GOT3 (cell line): ENCODE results near the gene PFKFB2.

Experiments
- DNase-seq: peaks from one replicate; lab custom pipeline; 2025; ENCODE audit warnings: mixed read lengths; lab: John Stamatoyannopoulos, UW

PFKFB2 gene

DNA sequence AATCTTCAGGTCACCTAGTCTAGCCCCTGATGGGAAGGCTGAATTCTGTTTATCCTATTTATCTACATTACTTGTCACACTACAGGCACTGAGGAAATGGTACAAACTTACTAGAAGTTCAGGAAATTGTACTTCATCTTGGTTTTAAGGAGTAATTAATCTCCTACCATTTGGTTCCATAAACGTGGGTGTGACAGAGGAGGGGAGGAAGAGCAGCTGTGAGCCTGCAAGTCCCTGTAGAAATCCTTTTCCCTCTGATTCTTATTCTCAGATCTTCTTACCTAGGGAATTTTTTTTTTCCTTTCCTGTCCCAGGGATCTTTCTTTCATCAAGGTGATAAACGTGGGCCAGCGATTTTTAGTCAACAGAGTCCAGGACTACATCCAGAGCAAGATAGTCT lies 14.1 kb downstream of the PFKFB2 start:
- DNase-seq, result no peak

DNA sequence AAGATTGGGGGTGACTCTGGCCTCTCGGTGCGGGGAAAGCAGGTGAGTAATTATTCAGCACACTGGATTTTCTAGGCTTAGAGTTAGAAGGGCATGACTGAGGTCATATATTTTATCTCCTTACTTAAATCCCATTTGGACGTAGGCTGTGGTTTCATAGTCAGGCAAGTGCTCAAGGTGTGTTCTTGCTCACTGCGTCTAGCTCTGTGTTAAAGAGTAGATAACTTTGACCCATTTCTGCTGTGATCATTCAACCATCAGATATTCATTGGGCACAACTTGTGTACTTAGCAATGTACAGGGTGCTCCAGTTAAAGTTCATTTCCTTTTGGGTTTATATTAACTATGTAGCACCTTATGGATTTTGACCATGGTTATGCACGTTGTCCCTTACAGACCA lies 14.6 kb downstream of the PFKFB2 start:
- DNase-seq, result no peak

DNA sequence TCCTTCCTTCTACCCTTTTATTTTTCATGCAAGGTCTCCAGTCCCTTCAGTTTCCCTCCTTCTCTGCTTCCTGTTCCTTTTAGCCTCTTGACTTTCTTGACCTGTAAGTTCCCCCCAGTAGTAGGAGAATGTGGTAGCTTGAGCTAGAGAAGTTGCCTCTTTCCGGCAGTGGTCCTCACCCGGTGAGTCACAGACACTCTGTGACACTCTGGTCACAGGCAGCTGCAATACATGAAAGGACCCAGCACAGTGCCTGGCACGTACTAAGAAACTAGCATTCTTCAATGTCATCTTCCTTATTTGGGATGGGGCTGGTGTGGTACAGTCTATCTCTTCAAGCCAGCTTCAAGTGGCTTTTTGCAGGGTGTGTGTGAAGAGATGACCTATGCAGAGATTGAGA lies 16.0 kb downstream of the PFKFB2 start:
- DNase-seq, result no peak

DNA sequence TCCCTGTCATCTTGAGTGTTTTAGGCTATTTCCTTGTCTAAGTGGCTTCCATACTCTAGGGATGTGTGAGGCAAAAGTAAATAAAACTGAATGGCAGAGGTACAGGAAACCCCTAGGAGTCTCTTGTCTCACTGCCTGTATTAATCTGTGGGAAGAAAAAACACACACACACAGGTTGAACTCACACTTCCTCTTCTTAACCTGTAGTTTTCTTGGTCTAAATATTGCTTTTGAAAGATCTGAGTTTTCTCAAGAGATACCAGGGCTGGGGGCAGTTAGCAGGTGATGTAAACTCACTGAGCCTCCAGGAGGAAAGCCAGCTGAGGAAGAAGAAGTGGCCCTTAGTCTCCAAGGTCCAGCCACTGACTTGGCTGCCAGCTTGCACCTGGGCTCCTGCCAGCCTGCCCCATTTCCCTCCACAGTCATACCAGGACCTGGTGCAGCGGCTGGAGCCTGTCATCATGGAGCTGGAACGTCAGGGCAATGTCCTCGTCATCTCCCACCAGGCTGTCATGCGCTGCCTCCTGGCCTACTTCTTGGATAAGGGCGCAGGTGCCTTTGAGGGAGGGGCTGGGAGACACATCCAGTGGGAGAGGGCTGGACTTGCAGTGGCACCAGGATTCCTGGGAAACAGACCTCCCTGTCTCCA lies 16.9 kb downstream of the PFKFB2 start:
- DNase-seq, result no peak

DNA sequence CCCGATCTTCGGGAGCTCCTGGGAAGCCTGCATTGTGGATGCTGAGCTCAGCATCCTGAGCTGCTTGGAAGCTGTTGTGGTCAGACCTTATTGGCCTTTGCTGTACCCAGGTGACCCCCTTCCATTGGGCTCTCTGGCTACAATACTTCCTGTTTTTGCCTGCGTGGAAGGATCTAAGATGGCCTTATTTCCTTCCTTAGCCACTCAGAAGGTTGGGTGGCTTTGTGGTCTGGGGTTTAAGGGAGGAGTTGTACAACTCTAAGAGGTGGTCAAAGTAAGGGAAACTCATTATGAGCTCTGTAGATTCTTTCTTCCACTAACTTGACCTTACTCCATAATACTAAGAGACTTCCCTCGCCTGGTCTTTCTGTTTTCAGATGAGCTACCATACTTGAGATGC lies 17.7 kb downstream of the PFKFB2 start:
- DNase-seq, result no peak

DNA sequence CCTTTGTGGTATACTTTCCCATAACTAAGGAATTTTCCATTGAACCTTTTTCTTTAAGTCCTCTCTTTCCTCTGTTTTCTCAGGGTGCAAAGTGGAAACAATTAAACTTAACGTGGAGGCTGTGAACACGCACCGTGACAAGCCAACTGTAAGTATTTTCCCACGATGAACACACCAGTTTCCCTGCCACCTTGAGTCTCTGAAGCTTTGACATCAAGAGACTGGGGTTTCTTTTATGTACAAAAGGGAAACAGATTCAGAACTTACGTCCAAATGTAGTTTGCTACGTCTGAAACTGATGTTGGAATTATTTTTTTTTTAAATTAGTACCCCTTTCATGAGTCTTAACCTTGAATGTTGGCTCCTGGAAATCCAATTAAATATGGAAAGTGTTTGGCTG lies 18.4 kb downstream of the PFKFB2 start:
- no peak for DNase-seq

DNA sequence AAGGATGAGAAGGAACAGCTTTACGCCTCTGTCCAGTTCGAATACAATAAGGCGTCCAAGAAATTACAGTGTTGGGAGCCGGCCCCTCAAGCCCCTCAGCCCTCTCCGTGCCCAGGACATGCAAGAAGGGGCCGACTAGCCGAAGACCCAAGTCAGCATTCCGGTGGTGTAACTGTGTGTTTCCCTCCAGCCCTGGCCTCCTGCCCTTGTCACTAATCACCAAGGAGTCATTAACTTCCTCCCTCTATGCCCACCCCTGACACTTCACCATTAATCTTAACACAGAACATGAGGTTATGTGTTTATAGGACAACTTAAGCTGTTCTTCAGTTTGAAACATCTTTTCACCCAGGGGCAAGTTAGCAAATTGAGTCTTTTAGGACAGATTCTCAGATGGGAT lies 19.2 kb downstream of the PFKFB2 start:
- DNase-seq, result no peak

DNA sequence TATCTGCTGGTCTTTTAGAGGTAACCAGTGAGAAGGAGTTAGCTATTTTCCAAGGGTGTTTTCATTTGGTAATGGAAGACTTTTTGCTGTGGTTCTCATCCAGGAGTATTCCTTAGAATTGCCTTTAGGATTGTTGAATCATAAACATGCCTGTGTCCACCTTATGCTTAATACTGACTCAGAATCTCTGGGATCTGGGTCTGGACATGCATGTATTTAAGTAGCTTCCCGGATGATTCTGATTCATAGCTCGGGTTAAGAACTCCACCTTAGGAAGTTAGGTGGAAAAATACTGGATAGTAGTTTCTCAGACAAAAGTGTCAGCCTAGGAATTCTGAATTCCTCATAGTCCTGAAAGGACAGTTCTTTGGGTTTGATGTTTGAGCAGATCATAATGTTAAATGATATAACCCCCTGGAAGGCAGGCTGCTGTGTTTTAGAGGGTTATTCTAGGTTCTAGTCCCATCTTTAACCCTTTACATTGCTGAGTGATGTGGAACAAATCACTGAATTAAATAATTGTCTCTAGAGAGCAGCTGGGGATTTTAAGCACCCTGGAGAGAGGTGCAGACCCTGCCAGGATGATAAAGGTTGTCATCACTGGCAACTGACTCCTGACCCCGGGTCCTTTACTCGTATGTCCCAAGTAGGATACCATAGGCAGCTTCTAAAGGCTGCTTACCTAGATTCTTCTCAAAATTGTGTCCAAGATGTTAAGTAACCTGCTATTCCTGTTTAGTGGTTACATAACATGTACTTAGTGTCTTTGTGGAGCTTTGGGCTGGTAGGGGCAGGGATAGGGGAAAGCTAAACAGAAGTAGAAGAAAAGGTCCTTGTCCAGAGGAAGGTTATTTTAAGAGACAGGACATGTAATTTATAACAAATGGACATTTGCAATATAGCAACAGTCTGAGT lies 21.1 kb downstream of the PFKFB2 start:
- no peak for DNase-seq

DNA sequence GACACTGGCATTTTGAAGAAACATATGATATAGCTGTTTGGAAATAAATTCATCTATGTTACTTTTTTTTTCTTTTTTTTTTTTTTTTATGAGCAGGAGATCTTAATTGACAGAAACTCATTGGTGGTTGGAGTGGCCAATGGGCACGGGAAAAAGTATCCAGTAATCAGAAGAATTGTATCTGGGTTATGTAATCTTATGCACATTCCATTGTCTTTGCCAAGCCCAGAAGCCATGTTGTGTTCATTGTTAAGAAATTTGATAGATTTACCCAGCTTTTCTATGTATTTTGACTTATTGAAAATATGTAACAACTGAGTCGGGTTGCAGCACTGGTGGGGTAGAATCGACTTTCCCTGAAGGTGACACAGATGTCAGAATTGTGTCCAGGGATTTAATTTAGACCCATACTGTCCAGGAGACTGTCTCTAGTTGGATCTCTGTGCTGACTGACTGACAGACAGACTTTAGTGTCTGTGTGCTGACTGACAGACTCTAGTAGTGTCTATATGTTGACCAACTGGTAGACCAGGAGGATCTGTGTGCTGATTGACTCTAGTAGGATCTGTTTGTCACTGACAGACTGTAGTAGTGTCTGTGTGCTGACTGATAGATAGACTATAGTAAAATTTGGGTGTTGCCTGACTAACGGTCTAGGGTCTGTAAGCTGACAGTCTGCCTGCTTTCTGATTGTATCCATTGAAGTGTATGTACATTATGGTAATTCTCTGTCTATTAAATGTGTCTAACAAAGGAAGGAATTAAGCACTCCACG lies 23.3 kb downstream of the PFKFB2 start:
- no peak for DNase-seq

DNA sequence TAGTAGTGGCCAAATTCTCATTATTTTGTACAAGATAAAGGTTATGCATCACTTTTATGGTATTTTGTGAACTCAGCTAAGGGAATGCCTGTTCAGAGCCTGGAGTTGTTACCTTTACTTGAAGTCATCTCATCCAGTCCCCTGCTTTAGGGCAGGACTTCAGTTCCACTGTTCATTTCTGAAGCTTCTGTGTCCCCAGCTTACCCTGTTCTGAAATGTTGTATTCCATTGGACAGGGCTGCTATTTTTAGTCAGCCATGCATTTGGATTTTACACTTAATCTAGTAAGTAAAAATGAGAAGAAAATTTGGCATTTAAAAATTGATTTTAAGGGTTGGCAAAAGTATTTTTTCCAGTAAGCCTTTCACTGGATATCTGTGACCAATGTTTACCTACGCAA lies 23.9 kb downstream of the PFKFB2 start:
- no peak for DNase-seq

DNA sequence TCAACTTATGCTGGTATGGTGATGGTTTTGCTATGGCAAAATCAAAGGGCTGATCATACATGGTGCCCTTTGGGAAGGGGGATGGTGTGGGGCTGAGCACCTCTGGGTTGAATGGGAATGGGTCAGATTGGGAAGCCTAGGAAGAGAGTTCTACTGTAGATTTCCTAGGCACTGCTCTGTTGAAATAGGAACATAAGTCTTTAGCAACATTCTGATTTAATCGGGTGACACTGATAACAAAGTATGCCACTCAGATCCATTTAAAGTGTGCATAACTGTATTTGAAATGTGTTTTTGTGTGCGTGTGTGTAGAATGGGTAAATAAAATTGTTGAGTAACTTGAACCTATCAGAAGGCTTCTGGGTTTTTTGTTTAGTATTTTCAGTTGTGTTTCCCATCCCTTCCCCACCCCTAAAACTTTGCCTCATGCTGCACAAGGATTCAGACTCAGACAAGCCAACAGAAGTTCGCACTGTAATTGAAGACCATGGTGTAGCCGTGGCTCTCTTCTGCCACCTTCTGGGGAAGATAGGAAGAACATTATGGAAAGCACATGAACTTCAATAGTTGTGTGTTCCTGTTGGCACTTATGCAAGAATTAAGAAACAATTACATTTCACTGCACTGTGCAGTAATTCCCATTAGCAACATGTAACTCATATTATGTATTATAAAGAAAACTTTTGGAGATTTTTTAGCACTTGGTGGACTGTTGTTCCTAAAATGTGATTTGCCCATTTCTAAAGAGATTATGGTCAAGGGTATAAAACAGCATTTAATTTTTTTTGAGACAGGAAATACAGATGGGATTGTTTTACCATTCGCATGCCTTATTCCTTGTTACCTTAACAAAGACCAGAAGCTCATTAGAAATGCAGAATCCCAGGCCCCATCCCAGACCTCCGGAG lies 24.6 kb downstream of the PFKFB2 start:
- no peak for DNase-seq

DNA sequence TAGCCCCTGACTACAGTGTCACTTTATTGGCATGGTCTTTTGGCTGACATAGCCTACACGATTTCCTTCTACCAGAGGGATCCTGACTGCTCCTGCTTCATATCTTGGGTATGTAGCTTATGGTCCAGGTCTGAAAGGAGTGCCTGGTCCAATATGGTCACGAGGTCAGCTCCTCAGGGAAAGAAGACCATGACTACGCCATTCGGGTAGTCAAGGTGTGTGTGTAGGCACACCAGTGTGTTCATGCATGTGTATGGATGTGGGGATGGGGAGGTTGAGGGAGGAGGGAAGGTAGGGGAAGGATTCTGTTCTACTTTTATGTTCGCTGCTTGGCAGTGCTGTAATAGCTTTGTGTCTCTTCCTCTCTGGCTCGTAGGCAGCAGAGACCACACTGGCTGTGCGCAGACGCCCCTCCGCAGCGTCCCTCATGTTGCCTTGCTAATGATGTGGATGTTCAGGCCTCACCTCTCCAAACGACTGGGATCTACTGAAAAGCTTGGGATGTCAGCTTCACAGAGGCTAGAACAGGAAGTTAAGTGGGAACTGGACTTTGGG lies 25.6 kb downstream of the PFKFB2 start:
- no peak for DNase-seq

DNA sequence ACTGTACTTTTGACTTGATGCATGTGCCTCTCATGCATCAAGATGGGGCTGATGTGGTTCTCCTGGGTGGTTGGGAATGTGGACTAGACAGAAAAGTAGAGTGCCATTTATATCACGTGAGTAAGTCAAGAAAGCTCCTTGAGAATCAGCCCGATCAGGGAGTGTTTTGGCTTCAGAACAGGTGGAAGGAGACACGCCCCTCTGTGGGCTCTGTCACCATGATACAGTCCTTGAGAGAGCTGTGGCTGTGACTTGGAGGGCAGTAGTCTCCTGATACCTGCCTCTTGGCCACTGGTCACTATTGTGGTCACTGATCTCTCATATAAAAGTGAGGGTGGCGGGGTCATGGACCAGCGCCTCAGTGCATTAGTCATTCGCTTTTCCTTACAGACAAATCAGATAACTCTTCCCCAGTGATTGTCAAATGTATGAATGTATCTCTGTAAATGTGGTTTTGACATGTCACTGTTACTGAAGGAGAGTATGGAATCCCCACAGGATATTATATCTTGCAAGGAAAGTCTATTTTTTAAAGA lies 26.7 kb downstream of the PFKFB2 start:
- DNase-seq, result no peak

DNA sequence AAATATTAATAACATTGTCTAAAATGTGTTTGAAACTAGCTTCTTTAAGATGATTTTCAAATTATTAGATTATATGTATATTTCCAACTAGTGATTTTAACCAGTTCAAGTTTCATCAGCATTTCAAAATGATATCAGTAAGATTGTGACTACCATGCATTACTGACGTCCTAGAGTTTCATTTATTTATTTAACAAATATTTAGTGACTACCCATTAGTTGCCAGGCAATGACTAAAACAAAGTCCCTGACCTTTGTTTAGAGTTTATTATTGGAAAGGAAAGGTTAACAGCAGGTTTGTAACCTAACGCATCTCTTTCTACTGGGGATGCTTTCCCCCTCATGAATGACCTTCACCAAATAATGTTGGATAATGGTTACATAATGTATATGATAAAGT lies 28.0 kb downstream of the PFKFB2 start:
- no peak for DNase-seq

DNA sequence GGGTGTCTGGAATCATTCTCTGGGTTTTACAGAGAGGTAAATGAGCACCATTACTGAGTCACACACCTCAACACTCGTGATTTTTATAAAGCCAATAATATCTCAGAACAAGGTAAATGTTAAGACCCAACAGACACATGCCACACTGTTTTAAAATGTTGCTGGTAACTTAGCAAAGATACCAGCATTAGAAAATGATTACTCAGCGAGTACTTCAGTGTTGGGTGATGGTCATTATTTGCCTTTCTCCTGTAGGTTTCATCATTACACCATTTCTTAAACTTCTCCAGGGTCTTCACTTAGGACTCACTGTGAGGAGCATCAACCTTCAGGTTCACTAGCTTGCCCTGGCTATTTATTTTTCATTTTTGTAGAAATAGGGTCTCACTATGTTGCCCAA lies 28.7 kb downstream of the PFKFB2 start:
- no peak for DNase-seq

DNA sequence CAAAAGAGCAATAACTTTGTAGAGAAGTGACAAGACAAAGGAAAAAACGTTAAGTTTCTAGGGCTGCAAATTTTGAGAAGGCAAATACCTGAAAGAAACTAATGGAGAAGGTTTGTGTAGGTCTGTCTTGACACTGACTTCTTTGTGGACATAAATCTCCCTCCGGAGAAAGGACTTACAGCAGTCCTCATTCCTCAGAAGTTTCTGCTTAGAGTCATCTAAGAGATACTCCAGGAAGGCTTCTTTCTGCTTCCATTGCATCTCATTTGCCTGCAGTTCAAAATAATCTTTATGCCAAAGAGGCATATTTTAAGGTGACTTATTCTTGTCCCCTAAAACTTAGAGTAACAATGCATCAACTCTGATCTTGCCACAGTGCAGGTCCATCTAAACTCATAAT lies 31.2 kb downstream of the PFKFB2 start:
- DNase-seq, result no peak

DNA sequence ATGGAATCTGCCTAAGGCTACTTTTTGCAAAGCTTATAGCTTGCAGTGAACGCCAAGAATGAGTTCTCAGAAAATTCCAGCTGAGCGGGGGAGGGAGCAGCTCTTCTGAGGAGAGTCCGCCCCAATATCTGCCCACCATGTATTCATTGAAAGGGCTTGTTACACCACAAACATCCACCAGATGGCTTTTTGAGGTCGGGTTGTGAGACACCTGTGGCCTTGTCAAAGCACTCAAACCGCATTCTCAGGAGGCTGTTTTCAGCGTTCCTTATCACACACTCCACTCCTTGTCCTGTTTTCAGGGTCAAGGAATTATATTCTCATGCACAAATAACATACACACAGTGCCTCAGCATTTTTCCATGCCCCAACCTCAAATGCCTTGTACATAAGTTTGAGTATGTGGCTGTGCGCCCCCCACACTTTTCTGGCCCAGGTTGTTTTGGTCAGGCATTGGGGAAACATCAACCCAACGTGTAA lies 31.7 kb downstream of the PFKFB2 start:
- DNase-seq, result no peak

DNA sequence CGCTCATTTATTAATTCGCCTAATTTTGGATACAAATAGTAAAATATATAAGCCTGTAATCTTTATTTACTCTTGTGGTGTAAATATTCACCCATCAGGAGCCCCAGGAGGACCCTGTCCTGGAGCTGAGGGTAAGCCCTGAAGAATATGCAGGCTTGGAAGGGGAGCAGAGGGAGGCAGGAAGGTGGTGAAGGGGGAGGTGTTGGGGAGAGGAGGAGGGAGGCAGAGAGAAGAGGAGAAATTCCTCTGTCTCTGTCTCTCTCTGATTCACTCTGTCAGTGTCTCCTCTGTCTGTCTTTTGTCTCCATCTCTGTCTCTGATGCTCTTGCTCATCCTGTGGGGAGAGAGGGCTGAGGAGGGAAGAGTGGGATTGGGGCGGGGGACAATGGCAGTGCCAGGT lies 32.8 kb downstream of the PFKFB2 start:
- DNase-seq, result no peak

DNA sequence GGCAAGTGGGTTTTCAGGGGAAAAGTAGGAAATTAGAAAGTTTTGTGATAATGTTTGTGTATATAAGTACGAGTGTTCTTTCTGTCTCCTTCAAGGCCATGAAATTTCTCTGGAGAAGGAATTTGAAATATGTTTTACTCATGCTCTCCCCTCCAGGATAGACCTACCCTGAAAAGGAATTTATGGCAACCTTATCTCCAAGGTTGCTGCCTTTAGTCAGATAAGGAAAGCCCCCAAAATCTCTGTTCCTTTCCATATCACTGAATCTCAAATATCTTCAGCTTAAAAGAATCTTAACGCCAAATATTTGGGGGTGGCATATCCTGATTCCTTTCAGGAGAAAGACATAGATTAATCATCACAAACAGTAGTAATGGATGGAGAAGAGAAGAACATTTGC lies 35.1 kb downstream of the PFKFB2 start:
- no peak for DNase-seq

DNA sequence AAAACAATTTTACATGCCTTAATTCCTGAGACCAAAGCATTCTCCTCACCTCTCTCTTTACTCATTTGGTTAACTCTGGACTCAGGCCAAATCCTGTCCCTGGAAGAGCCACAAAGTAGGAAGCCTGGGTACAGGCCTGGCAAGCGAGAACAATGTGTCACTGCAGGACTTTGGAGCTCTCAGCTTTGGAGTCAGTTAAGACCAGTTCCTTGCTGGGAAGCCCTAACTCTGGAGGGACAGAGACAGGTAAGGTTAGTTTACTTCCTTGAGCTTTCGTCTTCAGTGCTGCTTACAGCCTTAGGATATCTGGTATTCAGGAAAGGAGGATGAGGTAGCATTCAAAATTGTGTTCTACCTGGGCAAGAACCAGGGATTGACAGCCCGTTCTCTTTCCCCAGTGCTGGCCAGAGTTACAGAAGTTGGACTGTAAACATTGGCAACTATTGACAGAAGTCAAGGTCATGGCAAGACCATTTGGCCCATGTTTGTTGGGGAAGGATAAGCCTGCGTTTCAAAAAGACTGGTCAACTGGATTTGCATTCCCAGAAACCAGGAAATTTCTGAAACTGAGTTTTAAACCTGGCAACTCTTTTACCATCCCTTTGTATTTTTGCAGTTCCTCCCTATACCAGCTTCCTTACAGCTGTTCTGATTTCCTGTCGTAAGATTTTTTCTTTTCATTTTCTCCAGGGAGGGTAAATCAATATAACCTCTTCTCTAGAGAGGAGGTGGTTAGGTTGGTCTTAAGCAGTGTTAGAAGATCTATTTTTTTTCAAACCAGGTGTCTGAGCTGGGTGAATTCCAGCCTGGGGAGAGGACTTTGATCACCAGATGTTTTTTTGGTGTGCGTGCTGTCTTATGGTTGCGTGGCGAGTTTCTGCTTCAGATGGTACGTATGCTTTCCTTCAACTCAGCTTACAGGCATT lies 35.9 kb downstream of the PFKFB2 start, which contains the start of gene C4BPB:
C4BPB (plus strand) TSS at position 160 of the 926 bp plus-strand sequence; CDS start at position 832, 672 bp downstream.
- no peak for DNase-seq
